HCT116 (cell line): ENCODE results near the gene ITGA7. TPM values are rescaled to one million over a fixed set of nuclear protein-coding genes. Genes with fewer than 3 reads are reported as not detected.
A peak's percentile ranks its signal among the peaks of the same experiment; 100 is the strongest.

Experiments used
- ATAC-seq: fragments of 200-7000 bp; cut with Tn5 transposase; 2 replicates; pipeline ENCODE4 v1.9.1; 2020; ENCODE audit warnings: mild to moderate bottlenecking, moderate library complexity
- BruUV-seq: library from RNA; stranded (reverse); fragments of 400-500 nt; replicated peaks from 2 replicates; lab custom pipeline; 2021; lab: Mats Ljungman, UMichigan
- CTCF ChIA-PET: fragments of 300-600 bp; sonication (Branson Sonifier 250); formaldehyde crosslinking; loops from one replicate; lab custom pipeline; 2021; ENCODE audit warnings: antibody characterized with exemption; lab: Charles Lee
- POLR2A ChIA-PET: fragments of 300-600, 350-600 bp; sonication (Branson Sonifier 250); formaldehyde crosslinking; loops from one replicate; lab custom pipeline; 2021; ENCODE audit warnings: antibody characterized with exemption; lab: Charles Lee
- RAD21 ChIA-PET, 2 experiments: fragments of 300-600 bp; sonication (Branson Sonifier 250); formaldehyde crosslinking; loops; one replicate each; lab custom pipeline; 2023; ENCODE audit warnings: low total read pairs in 2 of 2; ENCODE audit not compliant: uncharacterized antibody in 2 of 2, unreplicated experiment in 2 of 2, low non-redundant PET in 1 of 2; lab: Charles Lee
- DNase-seq: peaks from one replicate; pipeline ENCODE4 v3.0.0-alpha.2; 2010; ENCODE audit warnings: low read depth, low spot score
- H2AFZ ChIP-seq: fragments of 200-600 bp; shearing (Covaris generic), sonication (generic); 2 replicates; pipeline ENCODE4 v1.6.1; 2017; ENCODE audit warnings: low read depth, mixed run types, mixed read lengths, antibody characterized with exemption, low read length; ENCODE audit not compliant: poor library complexity, severe bottlenecking
- H3K27ac ChIP-seq: 2 replicates; pipeline ENCODE4 v1.5.1; 2012; ENCODE audit warnings: low read depth, low read length
- H3K27me3 ChIP-seq: fragments of 200-600 bp; sonication (generic); 2 replicates; pipeline ENCODE4 v1.6.1; 2016; ENCODE audit warnings: mixed run types, low read length, mixed read lengths; ENCODE audit not compliant: insufficient read depth
- H3K36me3 ChIP-seq, 2 experiments: fragments of 200-500 bp in 1 of 2; fragments of 200-600 bp in 1 of 2; sonication (Bioruptor generic) in 1 of 2; sonication (generic) in 1 of 2; 2 replicates each; pipeline versions ENCODE4 v1.5.1 to v1.6.1; 2014 to 2016; ENCODE audit warnings: low read length in 2 of 2, inconsistent platforms in 1 of 2, mixed read lengths in 1 of 2, mixed run types in 1 of 2; ENCODE audit not compliant: insufficient read depth in 2 of 2, control insufficient read depth in 1 of 2
- H3K4me1 ChIP-seq, 2 experiments: fragments of 200-600 bp in 1 of 2; sonication (generic) in 1 of 2; 2 replicates each; pipeline versions ENCODE4 v1.5.1 to v1.6.1; 2012 to 2017; ENCODE audit warnings: low read length in 2 of 2, inconsistent platforms in 1 of 2, mild to moderate bottlenecking in 1 of 2, mixed read lengths in 1 of 2, mixed run types in 1 of 2, moderate library complexity in 1 of 2; ENCODE audit not compliant: insufficient read depth in 2 of 2, control insufficient read depth in 1 of 2
- H3K4me2 ChIP-seq: fragments of 200-600 bp; sonication (generic); 2 replicates; pipeline ENCODE4 v1.6.1; 2017; ENCODE audit warnings: mixed run types, low read length, mixed read lengths
- H3K4me3 ChIP-seq, 2 experiments: fragments of 200-600 bp in 1 of 2; sonication (generic) in 1 of 2; replicated peaks in 1 of 2; 2 replicates each; pipeline ENCODE4 v1.5.1; 2011 to 2016; ENCODE audit warnings: low read length in 2 of 2, control low read depth in 1 of 2, low read depth in 1 of 2, mild to moderate bottlenecking in 1 of 2, mixed read lengths in 1 of 2, mixed run types in 1 of 2
- H3K79me2 ChIP-seq: fragments of 200-600 bp; sonication (generic); 2 replicates; pipeline ENCODE4 v1.6.1; 2017; ENCODE audit warnings: mild to moderate bottlenecking, mixed run types, low read length, moderate library complexity, mixed read lengths; ENCODE audit not compliant: insufficient read depth
- H3K9ac ChIP-seq: fragments of 200-600 bp; sonication (generic); 2 replicates; pipeline ENCODE4 v1.6.1; 2016; ENCODE audit warnings: low read length, mixed read lengths
- H3K9me2 ChIP-seq: fragments of 200-600 bp; sonication (generic), shearing (Covaris generic); 2 replicates; pipeline ENCODE4 v1.6.1; 2017; ENCODE audit warnings: mixed run types, mild to moderate bottlenecking, moderate library complexity; ENCODE audit not compliant: insufficient read depth
- H3K9me3 ChIP-seq, 2 experiments: fragments of 200-500 bp in 1 of 2; fragments of 200-600 bp in 1 of 2; sonication (Bioruptor generic) in 1 of 2; sonication (generic) in 1 of 2; 2 replicates each; pipeline ENCODE4 v1.6.1; 2014 to 2017; ENCODE audit warnings: low read length in 2 of 2, mixed read lengths in 2 of 2, inconsistent platforms in 1 of 2, low read depth in 1 of 2, mild to moderate bottlenecking in 1 of 2, mixed run types in 1 of 2, moderate library complexity in 1 of 2; ENCODE audit not compliant: control insufficient read depth in 1 of 2, insufficient read depth in 1 of 2
- H4K20me1 ChIP-seq: fragments of 200-600 bp; sonication (generic), shearing (Covaris generic); 2 replicates; pipeline ENCODE4 v1.6.1; 2017; ENCODE audit warnings: mixed run types, mild to moderate bottlenecking, moderate library complexity; ENCODE audit not compliant: insufficient read depth
- CBX3 ChIP-seq: IDR thresholded peaks from 2 replicates; pipeline ENCODE4 v1.6.1; 2012; ENCODE audit warnings: low read depth
- CEBPB ChIP-seq: IDR thresholded peaks from 2 replicates; pipeline ENCODE4 v1.6.1; 2012; ENCODE audit warnings: low read depth
- EGR1 ChIP-seq: IDR thresholded peaks from 2 replicates; pipeline ENCODE4 v1.6.1; 2012; ENCODE audit warnings: low read depth
- FOSL1 ChIP-seq: IDR thresholded peaks from 2 replicates; pipeline ENCODE4 v1.6.1; 2012; ENCODE audit warnings: low read depth
- POLR2A ChIP-seq: IDR thresholded peaks from 2 replicates; pipeline ENCODE4 v1.7.0; 2011; ENCODE audit warnings: borderline replicate concordance; ENCODE audit not compliant: insufficient read depth, insufficient read length; ENCODE audit errors: extremely low read depth
- POLR2AphosphoS5 ChIP-seq: IDR thresholded peaks from 2 replicates; pipeline ENCODE4 v1.6.1; 2011; ENCODE audit warnings: mild to moderate bottlenecking, low read depth, low read length, moderate library complexity
- RAD21 ChIP-seq: IDR thresholded peaks from 2 replicates; pipeline ENCODE4 v1.6.1; 2012; ENCODE audit warnings: low read depth, mild to moderate bottlenecking
- SIN3A ChIP-seq: IDR thresholded peaks from 2 replicates; pipeline ENCODE4 v1.6.1; 2012; ENCODE audit warnings: low read depth
- SP1 ChIP-seq: IDR thresholded peaks from 2 replicates; pipeline ENCODE4 v1.6.1; 2012; ENCODE audit warnings: low read depth
- TCF7L2 ChIP-seq: IDR thresholded peaks from 2 replicates; pipeline ENCODE4 v1.7.0; 2011; ENCODE audit warnings: borderline replicate concordance, inconsistent platforms; ENCODE audit not compliant: insufficient read depth, insufficient read length; ENCODE audit errors: extremely low read depth
- YY1 ChIP-seq: IDR thresholded peaks from 2 replicates; pipeline ENCODE4 v1.6.1; 2011; ENCODE audit warnings: low read length, low read depth, moderate library complexity, mild to moderate bottlenecking; ENCODE audit not compliant: insufficient replicate concordance; ENCODE audit errors: extremely low read depth
- ZNF274 ChIP-seq: fragments of 200-500 bp; sonication (Bioruptor generic); IDR thresholded peaks from 2 replicates; pipeline ENCODE4 v1.6.1; 2014; ENCODE audit warnings: mild to moderate bottlenecking, low read depth, low read length, inconsistent platforms
- intact Hi-C: fragments of 100-400 bp; cut with micrococcal nuclease; formaldehyde crosslinking; loops from 2 replicates; pipeline ENCODE4 v1.10.0; 2022
- total RNA-seq: library from RNA; stranded (reverse); gene quantifications from one replicate; pipeline ENCODE4 v1.2.1, GENCODE V29; 2021; ENCODE audit not compliant: unreplicated experiment
- TF ChIP-seq, protein P1 (sequence below): IDR thresholded peaks from 2 replicates; pipeline ENCODE4 v1.6.1; 2012; ENCODE audit warnings: low read depth
- TF ChIP-seq, protein P2 (sequence below): IDR thresholded peaks from 2 replicates; pipeline ENCODE4 v1.6.1; 2012
- TF ChIP-seq, protein P3 (sequence below): IDR thresholded peaks from 2 replicates; pipeline ENCODE4 v1.6.1; 2011; ENCODE audit warnings: mild to moderate bottlenecking, low read length, moderate library complexity; ENCODE audit not compliant: insufficient replicate concordance; ENCODE audit errors: extremely low read depth
- TF ChIP-seq, protein P4 (sequence below): IDR thresholded peaks from 2 replicates; pipeline ENCODE4 v1.6.1; 2012

ITGA7 gene
- total RNA-seq, 1 experiment from 2014 or later = 17.8 TPM

DNA sequence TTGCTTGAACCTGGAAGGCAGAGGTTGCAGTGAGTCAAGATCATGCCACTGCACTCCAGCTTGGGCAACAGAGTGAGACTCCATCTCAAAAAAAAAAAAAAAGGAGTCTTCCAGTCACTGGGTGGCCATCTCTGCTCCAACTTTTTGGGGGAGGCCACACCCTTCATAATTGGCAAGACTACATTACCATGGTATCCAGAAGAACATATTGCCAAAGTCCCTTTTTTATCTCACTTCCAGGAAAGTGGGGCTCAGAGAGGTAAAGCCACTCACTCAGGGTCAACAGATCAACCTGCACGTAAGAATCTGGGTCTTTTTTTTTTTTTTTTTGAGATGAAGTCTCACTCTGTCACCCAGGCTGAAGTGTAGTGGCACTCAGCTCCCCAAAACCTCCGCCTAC is 26.2 kb upstream of the ITGA7 start:
- DNase-seq (no peak), ATAC-seq (no peak)
- H3K4me2 ChIP-seq = peak overlapping the region; percentile 18; the same call in 1 of the 2 replicates
- no peaks in the 10 kb centered on the region for H3K79me2 ChIP-seq
- ChIA-PET CTCF (interaction anchor here (1.1 kb wide), 1 partner anchor 9 kb away, joined by 3 read pairs; no protein-coding TSS in a partner anchor), POLR2A (no interaction called here), RAD21 (interaction anchor here in 1 of 2 experiments (1.0 kb wide), 1 partner anchor 9 kb away, joined by 3 read pairs; no protein-coding TSS in a partner anchor)
- H2AFZ ChIP-seq = no peak overlapping the region
- BruUV-seq = no TSS peak
- no peaks in the 10 kb centered on the region for H3K9me3 ChIP-seq
- H3K27me3 ChIP-seq = no peaks in the 10 kb centered on the region
- no peak for TF ChIP-seq POLR2A
- TF ChIP-seq, protein P1, sequence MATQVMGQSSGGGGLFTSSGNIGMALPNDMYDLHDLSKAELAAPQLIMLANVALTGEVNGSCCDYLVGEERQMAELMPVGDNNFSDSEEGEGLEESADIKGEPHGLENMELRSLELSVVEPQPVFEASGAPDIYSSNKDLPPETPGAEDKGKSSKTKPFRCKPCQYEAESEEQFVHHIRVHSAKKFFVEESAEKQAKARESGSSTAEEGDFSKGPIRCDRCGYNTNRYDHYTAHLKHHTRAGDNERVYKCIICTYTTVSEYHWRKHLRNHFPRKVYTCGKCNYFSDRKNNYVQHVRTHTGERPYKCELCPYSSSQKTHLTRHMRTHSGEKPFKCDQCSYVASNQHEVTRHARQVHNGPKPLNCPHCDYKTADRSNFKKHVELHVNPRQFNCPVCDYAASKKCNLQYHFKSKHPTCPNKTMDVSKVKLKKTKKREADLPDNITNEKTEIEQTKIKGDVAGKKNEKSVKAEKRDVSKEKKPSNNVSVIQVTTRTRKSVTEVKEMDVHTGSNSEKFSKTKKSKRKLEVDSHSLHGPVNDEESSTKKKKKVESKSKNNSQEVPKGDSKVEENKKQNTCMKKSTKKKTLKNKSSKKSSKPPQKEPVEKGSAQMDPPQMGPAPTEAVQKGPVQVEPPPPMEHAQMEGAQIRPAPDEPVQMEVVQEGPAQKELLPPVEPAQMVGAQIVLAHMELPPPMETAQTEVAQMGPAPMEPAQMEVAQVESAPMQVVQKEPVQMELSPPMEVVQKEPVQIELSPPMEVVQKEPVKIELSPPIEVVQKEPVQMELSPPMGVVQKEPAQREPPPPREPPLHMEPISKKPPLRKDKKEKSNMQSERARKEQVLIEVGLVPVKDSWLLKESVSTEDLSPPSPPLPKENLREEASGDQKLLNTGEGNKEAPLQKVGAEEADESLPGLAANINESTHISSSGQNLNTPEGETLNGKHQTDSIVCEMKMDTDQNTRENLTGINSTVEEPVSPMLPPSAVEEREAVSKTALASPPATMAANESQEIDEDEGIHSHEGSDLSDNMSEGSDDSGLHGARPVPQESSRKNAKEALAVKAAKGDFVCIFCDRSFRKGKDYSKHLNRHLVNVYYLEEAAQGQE = no peak
- TF ChIP-seq EGR1 = no peak
- TF ChIP-seq ZNF274 = no peak
- no peak for TF ChIP-seq SP1
- TF ChIP-seq, protein P2, sequence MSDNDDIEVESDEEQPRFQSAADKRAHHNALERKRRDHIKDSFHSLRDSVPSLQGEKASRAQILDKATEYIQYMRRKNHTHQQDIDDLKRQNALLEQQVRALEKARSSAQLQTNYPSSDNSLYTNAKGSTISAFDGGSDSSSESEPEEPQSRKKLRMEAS = no peak
- TF ChIP-seq, protein P3, sequence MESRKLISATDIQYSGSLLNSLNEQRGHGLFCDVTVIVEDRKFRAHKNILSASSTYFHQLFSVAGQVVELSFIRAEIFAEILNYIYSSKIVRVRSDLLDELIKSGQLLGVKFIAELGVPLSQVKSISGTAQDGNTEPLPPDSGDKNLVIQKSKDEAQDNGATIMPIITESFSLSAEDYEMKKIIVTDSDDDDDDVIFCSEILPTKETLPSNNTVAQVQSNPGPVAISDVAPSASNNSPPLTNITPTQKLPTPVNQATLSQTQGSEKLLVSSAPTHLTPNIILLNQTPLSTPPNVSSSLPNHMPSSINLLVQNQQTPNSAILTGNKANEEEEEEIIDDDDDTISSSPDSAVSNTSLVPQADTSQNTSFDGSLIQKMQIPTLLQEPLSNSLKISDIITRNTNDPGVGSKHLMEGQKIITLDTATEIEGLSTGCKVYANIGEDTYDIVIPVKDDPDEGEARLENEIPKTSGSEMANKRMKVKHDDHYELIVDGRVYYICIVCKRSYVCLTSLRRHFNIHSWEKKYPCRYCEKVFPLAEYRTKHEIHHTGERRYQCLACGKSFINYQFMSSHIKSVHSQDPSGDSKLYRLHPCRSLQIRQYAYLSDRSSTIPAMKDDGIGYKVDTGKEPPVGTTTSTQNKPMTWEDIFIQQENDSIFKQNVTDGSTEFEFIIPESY = no peak
- TF ChIP-seq TCF7L2 = no peak
- TF ChIP-seq CEBPB = no peak
- no peak for TF ChIP-seq RAD21
- TF ChIP-seq POLR2AphosphoS5 = no peak
- TF ChIP-seq, protein P4, sequence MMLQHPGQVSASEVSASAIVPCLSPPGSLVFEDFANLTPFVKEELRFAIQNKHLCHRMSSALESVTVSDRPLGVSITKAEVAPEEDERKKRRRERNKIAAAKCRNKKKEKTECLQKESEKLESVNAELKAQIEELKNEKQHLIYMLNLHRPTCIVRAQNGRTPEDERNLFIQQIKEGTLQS = no peak
- TF ChIP-seq FOSL1 = no peak
- no peak for TF ChIP-seq SIN3A
- TF ChIP-seq CBX3 = no peak
- no peak for TF ChIP-seq YY1
- H3K4me1 ChIP-seq = peaks cover 20 to 53% of the 10 kb centered on the region in 2 experiments
- no peaks in the 10 kb centered on the region for H3K9me2 ChIP-seq
- no peaks in the 10 kb centered on the region for H4K20me1 ChIP-seq
- H3K27ac ChIP-seq = no peak overlapping the region
- intact Hi-C loops = loop anchor here (10.0 kb wide), 1 partner anchor 381 kb away; the partner anchor contains the start of genes RPL41 and ZC3H10
- no peak overlapping the region for H3K4me3 ChIP-seq
- H3K36me3 ChIP-seq = no peaks in the 10 kb centered on the region
- H3K9ac ChIP-seq = no peak overlapping the region
